Measurements from ENCODE around the gene DDX6. TPM values are rescaled to one million over a fixed set of nuclear protein-coding genes. Genes with fewer than 3 reads are reported as not detected.

The DDX6 gene
- total RNA-seq: 278 TPM

GRCh38 chr11:118791111-118791960 is at the start of gene DDX6:
TSS of gene DDX6 (minus strand) at chr11:118791164. CDS start at chr11:118786251, 4,913 bp downstream.

Small RNA genes within 50 kb of the gene (small RNA-seq; reads per million reads assigned to genes)
- gene AP004609.2 (ENCODE audit: low replicate concordance): not detected
- gene RF00019 (ENCODE audit: low replicate concordance): not detected
- not detected for gene RNU6-376P (ENCODE audit: low replicate concordance)

Other genes starting within 250 kb of the DDX6 start
- gene IFT46, start 225.2 kb downstream of the DDX6 start, total RNA-seq: 30.7 TPM
- 65.4 TPM for gene ARCN1, start 218.8 kb downstream of the DDX6 start, total RNA-seq
- 129 TPM for gene PHLDB1, start 183.5 kb downstream of the DDX6 start, total RNA-seq
- not detected for gene TREH, start 111.5 kb downstream of the DDX6 start, total RNA-seq
- gene CXCR5, start 92.7 kb upstream of the DDX6 start, total RNA-seq: not detected
- 20.7 TPM for gene BCL9L, start 134.8 kb upstream of the DDX6 start, total RNA-seq
- not detected for gene UPK2, start 165.1 kb upstream of the DDX6 start, total RNA-seq
- gene FOXR1, start 180.6 kb upstream of the DDX6 start, total RNA-seq: not detected
- 82.9 TPM for gene CENATAC, start 207.0 kb upstream of the DDX6 start, total RNA-seq
- gene RPS25, start 227.2 kb upstream of the DDX6 start, total RNA-seq: 1,127 TPM
- 76.1 TPM for gene TRAPPC4, start 227.6 kb upstream of the DDX6 start, total RNA-seq
- gene SLC37A4, start 239.7 kb upstream of the DDX6 start, total RNA-seq: 15.0 TPM

All from parietal lobe (tissue), 2 donors.